Spleen (tissue), 11 donors: Measurements from ENCODE around the gene SRSF4. TPM values are rescaled to one million over a fixed set of nuclear protein-coding genes. Genes with fewer than 3 reads are reported as not detected.

Experiments
- DNase-seq: peaks from one replicate; pipeline ENCODE4 v3.0.0-alpha.2; 2020
- H3K27ac ChIP-seq, 8 donors: fragments of 200-600 bp; sonication (generic) in 7 of 8; 1 replicate in 4 of 8; 2 replicates in 4 of 8; pipeline versions ENCODE4 v1.5.0 to v1.8.0; 2016 to 2021; ENCODE audit warnings: inconsistent platforms in 4 of 8, mild to moderate bottlenecking in 4 of 8, moderate library complexity in 1 of 8
- H3K27me3 ChIP-seq, 7 donors: fragments of 200-600 bp; sonication (generic) in 6 of 7; replicated peaks in 1 of 7; 1 replicate in 4 of 7; 2 replicates in 3 of 7; pipeline versions ENCODE4 v1.5.0 to v1.8.0; 2016 to 2021; ENCODE audit warnings: inconsistent platforms in 3 of 7, mild to moderate bottlenecking in 1 of 7
- H3K36me3 ChIP-seq, 6 donors: fragments of 200-600 bp; sonication (generic) in 5 of 6; 1 replicate in 4 of 6; 2 replicates in 2 of 6; pipeline versions ENCODE4 v1.5.0 to v1.8.0; 2016 to 2021; ENCODE audit warnings: inconsistent platforms in 2 of 6
- H3K4me1 ChIP-seq, 6 donors: fragments of 200-600 bp; sonication (generic) in 5 of 6; 1 replicate in 3 of 6; 2 replicates in 3 of 6; pipeline versions ENCODE4 v1.5.0 to v1.8.0; 2016 to 2021; ENCODE audit warnings: inconsistent platforms in 3 of 6
- H3K4me3 ChIP-seq, 8 donors: fragments of 200-600 bp; sonication (generic) in 7 of 8; 1 replicate in 4 of 8; 2 replicates in 4 of 8; pipeline versions ENCODE4 v1.5.0 to v1.8.0; 2016 to 2021; ENCODE audit warnings: inconsistent platforms in 4 of 8, mild to moderate bottlenecking in 4 of 8, moderate library complexity in 2 of 8
- H3K9me3 ChIP-seq, 8 donors: fragments of 200-600 bp; sonication (generic) in 7 of 8; 1 replicate in 4 of 8; 2 replicates in 4 of 8; pipeline versions ENCODE4 v1.5.0 to v1.8.0; 2016 to 2021; ENCODE audit warnings: inconsistent platforms in 4 of 8
- POLR2A ChIP-seq, 3 donors: fragments of 450-650 bp; IDR thresholded peaks; one replicate each; pipeline ENCODE4 v1.5.1; 2017; ENCODE audit warnings: antibody characterized with exemption in 3 of 3, mild to moderate bottlenecking in 1 of 3
- POLR2AphosphoS5 ChIP-seq, 3 donors: sonication (generic); formaldehyde crosslinking; IDR thresholded peaks; one replicate each; pipeline ENCODE4 v1.5.1; 2017; ENCODE audit warnings: antibody characterized with exemption in 3 of 3
- WGBS, 5 donors: extraction: QIAGEN DNeasy Blood & Tissue Kit in 3 of 5; methylation state at CpG; one replicate each; pipeline versions ENCODE4 v1.1.5 to v1.1.7; 2013 to 2018; 5-methylcytosine and 5-hydroxymethylcytosine counted together
- intact Hi-C: fragments of 100-400 bp; cut with DNase I; formaldehyde crosslinking; loops from one replicate; pipeline ENCODE4 v1.15.0; 2023; ENCODE audit warnings: low total_unique reads
- polyA plus RNA-seq, 3 donors: library from polyadenylated mRNA; stranded (reverse); fragments of 200-250 nt; gene quantifications; one replicate each; pipeline ENCODE4 v1.2.1, GENCODE V29; 2013
- total RNA-seq, 7 donors: library from RNA; depleted of rRNA in 3 of 7; stranded (reverse); fragments of >200 nt in 3 of 7; fragmentation: NEBNext Ultra II Directional in 4 of 7; extraction: Animal tissue kit (Norgen Biotek cat#: 25700) in 4 of 7; gene quantifications; one replicate each; pipeline versions ENCODE4 v1.1.0 to v1.2.1, GENCODE V29; 2016 to 2021
- TF ChIP-seq, protein P1 (sequence below), 11 experiments: fragments of 200-600 bp in 7 of 11; fragments of 450-650 bp in 4 of 11; sonication (generic) in 4 of 11; IDR thresholded peaks in 8 of 11; conservative IDR thresholded peaks in 3 of 11; 1 replicate in 7 of 11; 2 replicates in 4 of 11; pipeline versions ENCODE4 v1.4.0 to v1.8.0; 2016 to 2021; ENCODE audit warnings: antibody characterized with exemption in 11 of 11, inconsistent platforms in 4 of 11, mild to moderate bottlenecking in 1 of 11
- donor health status: healthy with polysubstance abuse.
- donor health status: DM: no; HTN: no; CAD: no; lungs with moderate emphysema.
- donor health status: DM: no; HTN: no; CAD: no.
- donor health status: Bipolar disorder and iron deficiency.
- donor health status: healthy.
- donor health status: DM: no; HTN: no; CAD: no.
- donor health status: DM: yes; HTN: yes; CAD: no.

SRSF4 gene
- total and polyA plus RNA-seq, 10 donors, result 36.9 to 94.7 (median 80.8) TPM

DNA sequence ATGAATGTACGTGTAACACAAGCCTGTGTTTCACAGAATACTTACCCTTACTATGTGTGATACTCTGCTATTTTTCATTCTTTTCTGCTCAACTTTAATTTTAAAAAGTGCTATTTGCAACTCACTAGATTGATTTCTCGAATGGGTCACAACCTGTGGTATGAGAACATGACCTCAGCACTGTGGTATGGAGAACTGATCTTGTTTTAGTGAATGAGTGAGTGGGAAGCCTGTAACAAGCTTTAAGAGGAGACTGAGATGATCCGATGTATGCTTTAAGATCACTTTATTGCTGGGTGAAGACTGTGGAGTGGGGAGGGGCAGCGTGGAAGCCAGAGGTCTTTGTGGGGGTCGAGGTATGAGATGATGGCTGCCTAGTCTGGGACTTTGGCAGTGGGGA is 27.5 kb upstream of the SRSF4 start:
- Histone ChIP-seq H3K4me1 (peaks cover 0 to 13% (median 7%) of the 10 kb centered on the region in 6 donors), H3K36me3 (peaks cover 0 to 66% (median 36%) of the 10 kb centered on the region in 6 donors), H3K27me3 (no peaks in the 10 kb centered on the region), H3K27ac (no peak overlapping the region), H3K4me3 (no peak overlapping the region), H3K9me3 (no peaks in the 10 kb centered on the region)
- intact Hi-C loops, result loop anchor here (10.0 kb wide), 1 partner anchor 174 kb away; no protein-coding TSS in a partner anchor
- no peak for DNase-seq
- WGBS, 5 donors, result 88 to 92% (median 90%) methylated on average over 5 of the region's 5 CpGs
- TF ChIP-seq POLR2A (IDR thresholded peaks at IDR 0.05) (no peak), POLR2AphosphoS5 (IDR thresholded peaks at IDR 0.05) (no peak)
- TF ChIP-seq, protein P1, sequence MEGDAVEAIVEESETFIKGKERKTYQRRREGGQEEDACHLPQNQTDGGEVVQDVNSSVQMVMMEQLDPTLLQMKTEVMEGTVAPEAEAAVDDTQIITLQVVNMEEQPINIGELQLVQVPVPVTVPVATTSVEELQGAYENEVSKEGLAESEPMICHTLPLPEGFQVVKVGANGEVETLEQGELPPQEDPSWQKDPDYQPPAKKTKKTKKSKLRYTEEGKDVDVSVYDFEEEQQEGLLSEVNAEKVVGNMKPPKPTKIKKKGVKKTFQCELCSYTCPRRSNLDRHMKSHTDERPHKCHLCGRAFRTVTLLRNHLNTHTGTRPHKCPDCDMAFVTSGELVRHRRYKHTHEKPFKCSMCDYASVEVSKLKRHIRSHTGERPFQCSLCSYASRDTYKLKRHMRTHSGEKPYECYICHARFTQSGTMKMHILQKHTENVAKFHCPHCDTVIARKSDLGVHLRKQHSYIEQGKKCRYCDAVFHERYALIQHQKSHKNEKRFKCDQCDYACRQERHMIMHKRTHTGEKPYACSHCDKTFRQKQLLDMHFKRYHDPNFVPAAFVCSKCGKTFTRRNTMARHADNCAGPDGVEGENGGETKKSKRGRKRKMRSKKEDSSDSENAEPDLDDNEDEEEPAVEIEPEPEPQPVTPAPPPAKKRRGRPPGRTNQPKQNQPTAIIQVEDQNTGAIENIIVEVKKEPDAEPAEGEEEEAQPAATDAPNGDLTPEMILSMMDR (IDR thresholded peaks at IDR 0.05 in 8 of 11, conservative IDR thresholded peaks at IDR 0.05 in 3 of 11), result no peak

DNA sequence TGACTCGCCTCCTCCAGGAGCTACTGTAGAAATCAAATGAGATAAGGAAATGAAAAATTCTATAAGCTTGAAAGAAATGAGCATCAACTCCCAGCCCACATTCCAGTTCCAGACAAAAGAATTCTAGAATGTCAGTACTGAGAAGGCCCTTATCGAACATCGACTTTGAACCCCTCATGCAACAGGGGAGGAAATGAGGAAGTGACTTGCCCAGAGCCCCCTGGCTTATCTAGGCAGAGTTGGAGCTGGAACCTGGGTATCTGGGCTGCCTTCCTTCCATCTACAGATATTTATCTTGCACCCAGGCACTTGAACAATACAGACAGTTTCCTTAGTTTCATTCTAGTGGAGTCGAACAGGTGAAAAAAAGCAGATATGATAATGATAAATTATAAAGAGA is 26.7 kb upstream of the SRSF4 start:
- H3K27ac ChIP-seq, result no peak overlapping the region
- WGBS, 5 donors, result 48 to 60% (median 54%) methylated on average over 4 of the region's 4 CpGs
- H3K36me3 ChIP-seq, result peaks cover 0 to 66% (median 31%) of the 10 kb centered on the region in 6 donors
- H3K27me3 ChIP-seq, result no peaks in the 10 kb centered on the region
- TF ChIP-seq, protein P1 (IDR thresholded peaks at IDR 0.05 in 8 of 11, conservative IDR thresholded peaks at IDR 0.05 in 3 of 11), result no peak
- no peak for TF ChIP-seq POLR2A (IDR thresholded peaks at IDR 0.05)
- TF ChIP-seq POLR2AphosphoS5 (IDR thresholded peaks at IDR 0.05), result no peak
- H3K9me3 ChIP-seq, result no peaks in the 10 kb centered on the region
- intact Hi-C loops, result loop anchor here (10.0 kb wide), 1 partner anchor 174 kb away; no protein-coding TSS in a partner anchor
- H3K4me1 ChIP-seq, result peaks cover 0 to 13% (median 7%) of the 10 kb centered on the region in 6 donors
- no peak for DNase-seq
- no peak overlapping the region for H3K4me3 ChIP-seq

DNA sequence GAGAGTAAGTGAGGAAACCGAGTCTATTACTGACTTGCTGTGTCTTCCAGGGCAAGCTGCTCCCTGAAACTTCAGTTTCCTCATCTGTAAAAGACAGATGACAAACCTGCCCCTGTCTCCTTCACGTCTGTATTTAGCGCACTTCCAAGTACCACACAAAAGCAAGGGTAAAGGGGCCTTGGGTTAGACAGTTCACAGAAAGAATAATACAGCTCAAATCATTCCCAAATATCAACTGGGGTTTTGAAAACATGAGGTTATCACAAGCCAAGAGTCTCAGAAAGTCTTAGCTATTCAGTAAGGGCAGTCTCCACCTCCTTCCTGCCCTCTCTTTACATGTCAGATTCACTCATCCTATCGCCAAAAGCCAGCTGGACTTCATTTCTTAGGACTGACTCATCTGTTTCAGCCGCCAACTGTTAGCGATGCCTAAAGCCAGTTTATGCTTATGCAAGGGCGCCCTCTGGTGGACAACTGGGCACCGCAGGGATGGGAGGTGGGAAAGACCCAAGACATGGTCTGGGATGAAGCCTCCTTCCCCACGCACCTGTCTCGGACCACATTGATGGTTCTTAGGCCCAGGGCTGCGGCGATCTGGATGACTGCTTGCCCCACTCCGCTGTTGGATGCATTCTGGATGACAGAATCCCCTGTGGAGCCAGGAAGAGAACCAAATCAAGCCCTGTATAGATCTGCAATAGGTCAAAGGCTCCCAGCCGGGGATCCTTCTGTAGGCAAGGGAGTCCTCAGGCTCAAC is 21.1 kb upstream of the SRSF4 start:
- DNase-seq, result peak; percentile 96
- H3K9me3 ChIP-seq, result no peaks in the 10 kb centered on the region
- intact Hi-C loops, result loop anchor here (2.0 to 10.0 kb wide), 2 partner anchors 168 to 320 kb away; no protein-coding TSS in a partner anchor
- H3K36me3 ChIP-seq, result peaks cover 6 to 80% (median 30%) of the 10 kb centered on the region in 6 donors
- H3K27ac ChIP-seq, result peak overlapping the region in 7 of 8 donors; percentile 52 to 76 (median 68)
- H3K4me3 ChIP-seq, result no peak overlapping the region
- H3K27me3 ChIP-seq, result no peaks in the 10 kb centered on the region
- H3K4me1 ChIP-seq, result peaks cover 2 to 22% (median 12%) of the 10 kb centered on the region in 6 donors
- 28 to 38% (median 32%) methylated on average over 14 of the region's 14 CpGs for WGBS, 5 donors
- TF ChIP-seq, protein P1 (IDR thresholded peaks at IDR 0.05 in 8 of 11, conservative IDR thresholded peaks at IDR 0.05 in 3 of 11), result peak; percentile 93 to 99 (median 97)
- peak in 2 of 3 donors; percentile 42 to 82 for TF ChIP-seq POLR2AphosphoS5 (IDR thresholded peaks at IDR 0.05)
- no peak for TF ChIP-seq POLR2A (IDR thresholded peaks at IDR 0.05)

DNA sequence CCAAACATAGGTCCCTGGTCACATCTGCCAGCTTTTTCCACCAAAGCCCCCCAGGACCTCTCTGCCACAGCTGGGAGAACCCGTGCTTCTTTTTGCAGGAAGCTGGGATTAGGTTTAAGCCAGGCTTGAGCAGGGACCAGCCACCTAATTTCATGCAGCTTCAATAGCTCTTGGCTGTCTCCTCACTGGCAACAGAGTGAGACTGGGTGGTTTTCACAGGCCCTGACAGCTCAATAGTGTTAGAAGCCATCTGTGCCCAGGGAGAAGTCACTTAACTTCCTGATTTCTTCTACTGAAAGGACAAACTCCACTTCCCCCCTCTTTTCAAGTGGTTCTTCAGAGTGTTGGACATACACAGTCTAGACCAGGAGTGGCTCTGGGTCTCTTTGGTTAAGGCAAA is 20.4 kb upstream of the SRSF4 start:
- H3K9me3 ChIP-seq, result no peaks in the 10 kb centered on the region
- DNase-seq, result no peak

More for the DNA sequence above, 20.4 kb upstream of the SRSF4 start:
- Histone ChIP-seq H3K36me3 (peaks cover 6 to 86% (median 30%) of the 10 kb centered on the region in 6 donors), H3K27ac (peak overlapping the region in 7 of 8 donors; percentile 52 to 76 (median 68)), H3K4me3 (no peak overlapping the region), H3K4me1 (peaks cover 2 to 22% (median 12%) of the 10 kb centered on the region in 6 donors), H3K27me3 (no peaks in the 10 kb centered on the region)
- WGBS, 5 donors, result 83 to 100% (median 94%) methylated on average over 1 of the region's 1 CpG
- TF ChIP-seq POLR2AphosphoS5 (IDR thresholded peaks at IDR 0.05), result no peak
- no peak for TF ChIP-seq POLR2A (IDR thresholded peaks at IDR 0.05)
- intact Hi-C loops, result loop anchor here (2.0 to 10.0 kb wide), 2 partner anchors 167 to 319 kb away; no protein-coding TSS in a partner anchor
